ENCODE measurements around the gene A4GALT.

DNA sequence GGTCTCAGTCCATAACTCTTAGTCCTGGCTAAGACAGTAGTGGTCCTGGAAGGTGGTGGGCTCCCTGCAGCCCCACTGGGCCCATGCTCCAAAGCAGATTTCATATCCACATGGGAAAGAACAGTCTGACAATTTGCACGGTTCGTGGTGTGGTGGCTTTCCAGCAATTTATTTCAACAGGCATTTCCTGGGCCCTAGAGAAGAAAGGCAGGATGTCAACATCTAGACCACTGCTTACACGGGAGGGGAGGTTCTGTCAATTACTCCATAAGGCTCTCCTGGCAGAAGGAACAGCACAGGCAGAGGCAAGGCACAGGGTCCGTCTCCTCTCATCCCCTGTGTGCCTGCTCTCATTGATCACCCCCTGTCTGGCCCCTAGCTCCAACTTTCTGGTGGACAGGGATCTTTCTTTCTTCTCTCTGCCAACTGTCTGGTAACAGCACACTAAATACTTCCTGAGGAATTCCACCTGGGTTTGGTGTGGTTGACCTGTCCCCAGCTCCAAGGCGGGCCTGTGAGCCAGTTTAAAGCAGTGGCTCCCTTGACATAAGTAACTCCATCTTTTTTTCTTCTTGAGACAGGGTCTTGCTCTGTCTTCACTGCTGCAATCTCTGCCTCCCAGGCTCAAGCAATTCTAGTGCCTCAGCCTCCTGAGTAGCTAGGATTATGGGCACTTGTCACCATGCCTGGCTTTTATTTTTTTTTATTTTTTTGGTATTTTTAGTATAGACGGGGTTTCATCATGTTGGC lies 5.1 kb upstream of the A4GALT start:
- TF ChIP-seq SIN3A (IDR thresholded peaks at IDR 0.05; ENCODE audit: borderline replicate concordance, insufficient read depth, low read length) (no peak), POLR2AphosphoS5 (IDR thresholded peaks at IDR 0.05; ENCODE audit: low read depth, low read length) (no peak)
- TF ChIP-seq, protein P1, sequence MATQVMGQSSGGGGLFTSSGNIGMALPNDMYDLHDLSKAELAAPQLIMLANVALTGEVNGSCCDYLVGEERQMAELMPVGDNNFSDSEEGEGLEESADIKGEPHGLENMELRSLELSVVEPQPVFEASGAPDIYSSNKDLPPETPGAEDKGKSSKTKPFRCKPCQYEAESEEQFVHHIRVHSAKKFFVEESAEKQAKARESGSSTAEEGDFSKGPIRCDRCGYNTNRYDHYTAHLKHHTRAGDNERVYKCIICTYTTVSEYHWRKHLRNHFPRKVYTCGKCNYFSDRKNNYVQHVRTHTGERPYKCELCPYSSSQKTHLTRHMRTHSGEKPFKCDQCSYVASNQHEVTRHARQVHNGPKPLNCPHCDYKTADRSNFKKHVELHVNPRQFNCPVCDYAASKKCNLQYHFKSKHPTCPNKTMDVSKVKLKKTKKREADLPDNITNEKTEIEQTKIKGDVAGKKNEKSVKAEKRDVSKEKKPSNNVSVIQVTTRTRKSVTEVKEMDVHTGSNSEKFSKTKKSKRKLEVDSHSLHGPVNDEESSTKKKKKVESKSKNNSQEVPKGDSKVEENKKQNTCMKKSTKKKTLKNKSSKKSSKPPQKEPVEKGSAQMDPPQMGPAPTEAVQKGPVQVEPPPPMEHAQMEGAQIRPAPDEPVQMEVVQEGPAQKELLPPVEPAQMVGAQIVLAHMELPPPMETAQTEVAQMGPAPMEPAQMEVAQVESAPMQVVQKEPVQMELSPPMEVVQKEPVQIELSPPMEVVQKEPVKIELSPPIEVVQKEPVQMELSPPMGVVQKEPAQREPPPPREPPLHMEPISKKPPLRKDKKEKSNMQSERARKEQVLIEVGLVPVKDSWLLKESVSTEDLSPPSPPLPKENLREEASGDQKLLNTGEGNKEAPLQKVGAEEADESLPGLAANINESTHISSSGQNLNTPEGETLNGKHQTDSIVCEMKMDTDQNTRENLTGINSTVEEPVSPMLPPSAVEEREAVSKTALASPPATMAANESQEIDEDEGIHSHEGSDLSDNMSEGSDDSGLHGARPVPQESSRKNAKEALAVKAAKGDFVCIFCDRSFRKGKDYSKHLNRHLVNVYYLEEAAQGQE (IDR thresholded peaks at IDR 0.05; ENCODE audit: insufficient read depth in 1 of 2, low read depth in 2 of 2, low read length in 2 of 2): no peak
